ENCODE results near the gene ALDH1A1.

Gene ALDH1A1

DNA sequence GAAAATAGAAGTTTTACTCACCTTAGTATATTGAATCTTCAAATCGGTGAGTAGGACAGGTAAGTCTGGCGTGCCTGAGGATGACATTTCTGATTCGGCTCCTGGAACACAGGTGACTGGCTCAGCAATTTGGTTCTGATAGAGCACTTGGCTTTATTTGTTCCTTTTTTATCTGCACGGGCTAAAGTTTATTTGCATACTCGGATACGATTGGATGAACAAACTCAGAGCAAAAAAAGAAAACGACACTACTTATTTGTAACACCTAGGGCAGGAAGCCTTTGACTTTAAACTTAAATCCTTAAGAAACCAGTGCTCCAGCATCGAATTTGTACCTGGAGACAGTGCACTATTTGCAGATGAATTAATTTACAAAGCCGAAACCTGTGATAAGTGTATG lies at the start of gene ALDH1A1:
Gene ALDH1A1 (minus strand): TSS at position 140 of the 400 bp plus-strand sequence. CDS start 53 bp downstream, at position 87.
- peak; percentile 74 for DNase-seq

DNA sequence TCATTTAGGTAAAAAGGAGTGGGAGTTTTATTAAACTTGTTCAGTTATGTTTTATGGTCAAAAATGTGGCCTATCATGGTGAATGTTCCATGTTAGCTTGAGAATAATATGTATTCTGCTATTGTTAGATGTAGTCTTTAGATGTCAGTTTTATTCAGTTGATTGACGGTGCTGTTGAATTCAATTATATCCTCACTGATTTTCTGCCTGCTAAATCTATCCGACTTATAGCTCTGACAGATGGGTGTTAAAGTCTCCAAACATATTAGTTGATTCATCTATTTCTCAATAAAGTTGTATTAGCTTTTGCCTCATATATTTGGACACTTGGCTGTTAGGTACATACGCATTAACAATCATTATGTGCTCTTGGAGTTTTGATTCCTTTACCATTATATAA lies 49.0 kb upstream of the ALDH1A1 start:
- no peak for DNase-seq

DNA sequence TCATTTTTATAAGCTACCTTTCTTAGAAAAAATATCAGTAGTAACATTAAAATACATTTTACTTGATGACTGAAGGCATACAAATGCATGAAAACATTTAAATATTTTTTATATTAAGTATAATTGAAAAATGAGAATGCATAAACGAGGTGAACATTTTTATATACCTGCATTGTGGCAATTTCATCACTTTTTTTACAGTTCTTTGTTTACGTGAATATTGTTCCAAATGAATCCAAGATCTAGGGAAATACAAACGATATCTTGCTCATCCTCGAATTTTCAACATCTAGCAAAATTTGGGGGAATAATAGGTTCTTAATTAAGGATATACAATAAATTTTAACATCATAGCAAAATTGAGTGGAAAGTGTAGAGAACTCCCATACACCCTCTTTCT lies 45.5 kb upstream of the ALDH1A1 start:
- no peak for DNase-seq

DNA sequence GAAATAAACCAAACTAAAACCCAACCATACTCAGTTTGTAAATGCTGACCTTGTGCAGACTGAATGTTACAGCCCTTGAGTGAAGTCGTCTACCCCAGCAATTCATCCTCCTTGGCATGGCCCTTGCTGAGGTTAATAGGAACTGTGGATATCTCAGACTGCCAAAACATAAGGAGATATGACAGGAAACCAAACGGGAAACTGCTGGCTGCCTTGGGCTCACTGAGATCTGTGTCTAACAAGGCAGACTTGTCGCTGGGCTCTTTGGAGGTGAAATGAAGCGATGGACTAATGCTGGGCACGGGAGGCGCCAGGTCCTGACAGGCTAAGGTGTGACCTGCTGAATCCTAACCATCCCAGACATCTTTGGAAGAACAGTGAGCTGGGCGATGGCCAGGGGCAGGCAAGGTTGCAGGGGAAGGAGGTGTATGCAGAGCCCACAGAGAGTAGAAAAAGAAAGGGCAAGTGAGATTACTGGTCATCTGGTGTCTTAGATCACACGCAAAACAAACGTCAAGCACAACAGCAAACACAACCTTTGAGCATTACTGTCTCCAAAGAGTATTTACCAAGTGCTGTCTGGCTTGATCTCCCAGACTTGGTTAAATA lies 44.6 kb upstream of the ALDH1A1 start:
- DNase-seq: no peak

DNA sequence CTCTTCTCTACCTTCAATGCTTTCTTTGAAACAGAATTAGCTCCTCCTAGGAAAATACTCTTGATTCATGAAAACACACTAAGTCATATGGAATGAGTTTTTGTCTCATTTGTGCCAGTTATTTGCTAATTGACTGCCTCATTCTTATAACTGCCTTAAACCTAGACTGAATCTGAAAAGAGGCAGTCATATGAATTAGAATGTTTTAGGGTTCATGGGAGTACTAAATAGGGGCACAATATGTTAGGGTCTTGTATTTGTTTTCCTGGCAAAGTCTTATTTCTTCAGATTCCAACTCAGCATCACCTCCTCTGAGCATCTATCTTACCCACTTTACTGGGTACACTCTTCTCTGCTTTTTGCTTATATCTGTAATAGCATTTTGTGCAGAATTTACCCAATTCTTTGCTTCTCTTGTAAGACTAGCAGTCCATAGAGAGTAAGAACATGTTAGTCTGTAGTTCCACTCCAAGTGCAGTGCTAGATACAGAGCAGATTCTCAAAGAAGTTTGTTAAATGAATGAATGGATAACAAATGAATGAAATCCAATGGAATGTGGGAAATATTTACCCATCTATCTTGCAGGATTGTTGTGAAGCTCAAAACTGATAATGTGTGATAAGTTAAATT lies 43.9 kb upstream of the ALDH1A1 start:
- no peak for DNase-seq

DNA sequence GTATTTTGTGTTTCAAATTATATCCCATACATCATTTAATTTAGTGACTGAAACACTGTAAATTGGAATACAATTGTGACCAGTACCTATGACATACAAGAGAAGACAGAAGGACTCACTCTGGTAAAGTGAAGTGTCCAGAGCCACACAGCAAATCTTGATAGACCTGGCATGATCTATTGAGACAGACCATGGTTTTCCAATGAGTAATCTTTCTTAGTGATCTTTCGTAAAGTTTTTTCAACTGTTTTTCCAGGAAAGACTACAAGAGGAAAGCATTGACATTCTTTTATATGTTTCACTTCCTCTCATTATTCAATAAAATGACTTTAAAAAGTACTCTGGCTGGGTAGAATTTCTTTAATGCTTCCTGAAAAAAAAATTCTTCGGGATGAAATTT lies 43.3 kb upstream of the ALDH1A1 start:
- DNase-seq: no peak

DNA sequence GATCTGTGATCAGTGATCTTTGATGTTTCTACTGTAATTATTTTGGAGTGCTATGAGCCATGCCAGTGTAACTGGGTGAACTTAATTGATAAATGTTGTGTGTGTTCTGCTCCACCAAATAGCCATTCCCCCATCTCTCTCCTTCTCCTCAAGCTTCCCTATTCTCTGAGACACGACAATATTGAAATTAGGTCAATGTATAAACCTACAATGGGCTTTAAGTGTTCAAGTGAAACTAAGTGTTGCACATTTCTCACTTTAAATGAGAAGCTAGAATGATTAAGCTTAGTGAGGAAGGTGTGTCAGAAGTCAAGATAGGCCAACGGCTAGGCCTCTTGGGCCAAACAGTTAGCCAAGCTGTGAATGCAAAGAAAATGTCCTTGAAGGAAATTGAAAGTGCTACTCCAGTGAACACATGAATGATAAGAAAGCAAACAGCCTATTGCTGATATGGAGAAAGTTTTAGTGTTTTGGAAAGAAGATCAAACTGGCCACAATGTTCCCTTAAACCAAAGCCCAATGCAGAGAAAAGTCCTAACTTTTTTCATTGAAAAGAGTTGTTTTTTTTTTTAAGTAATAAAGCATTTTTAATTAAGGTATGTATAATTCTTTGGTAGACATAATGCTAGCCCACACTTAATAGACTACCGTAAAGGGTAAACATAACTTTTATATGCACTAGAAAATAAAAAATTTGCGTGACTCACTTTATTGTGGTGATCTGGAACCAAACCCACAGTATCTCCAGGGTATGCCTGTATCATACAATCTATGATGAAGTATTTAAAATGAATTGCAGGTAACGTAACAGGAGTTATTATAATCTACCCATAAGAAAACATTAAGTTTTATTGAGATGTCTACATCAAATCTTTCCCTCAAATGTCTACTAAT lies 42.5 kb upstream of the ALDH1A1 start:
- no peak for DNase-seq

DNA sequence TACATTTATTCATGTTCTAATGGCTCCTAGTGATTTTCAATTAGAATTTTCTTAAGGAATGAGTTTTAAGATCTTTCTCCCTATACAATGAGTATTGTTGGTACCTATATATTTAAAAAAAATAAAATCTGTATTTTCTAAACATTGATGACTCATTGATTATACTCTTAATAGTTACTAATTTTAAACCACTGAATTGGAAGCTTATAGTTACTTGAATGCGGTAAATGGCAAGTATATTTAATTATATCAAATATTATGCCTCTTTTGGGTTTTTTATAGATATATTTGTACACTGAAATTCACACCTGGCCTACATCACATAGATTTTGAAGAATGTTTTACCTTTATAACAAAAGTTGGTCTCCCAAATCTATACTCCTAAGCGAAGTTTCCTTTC lies 38.9 kb upstream of the ALDH1A1 start:
- DNase-seq: no peak

DNA sequence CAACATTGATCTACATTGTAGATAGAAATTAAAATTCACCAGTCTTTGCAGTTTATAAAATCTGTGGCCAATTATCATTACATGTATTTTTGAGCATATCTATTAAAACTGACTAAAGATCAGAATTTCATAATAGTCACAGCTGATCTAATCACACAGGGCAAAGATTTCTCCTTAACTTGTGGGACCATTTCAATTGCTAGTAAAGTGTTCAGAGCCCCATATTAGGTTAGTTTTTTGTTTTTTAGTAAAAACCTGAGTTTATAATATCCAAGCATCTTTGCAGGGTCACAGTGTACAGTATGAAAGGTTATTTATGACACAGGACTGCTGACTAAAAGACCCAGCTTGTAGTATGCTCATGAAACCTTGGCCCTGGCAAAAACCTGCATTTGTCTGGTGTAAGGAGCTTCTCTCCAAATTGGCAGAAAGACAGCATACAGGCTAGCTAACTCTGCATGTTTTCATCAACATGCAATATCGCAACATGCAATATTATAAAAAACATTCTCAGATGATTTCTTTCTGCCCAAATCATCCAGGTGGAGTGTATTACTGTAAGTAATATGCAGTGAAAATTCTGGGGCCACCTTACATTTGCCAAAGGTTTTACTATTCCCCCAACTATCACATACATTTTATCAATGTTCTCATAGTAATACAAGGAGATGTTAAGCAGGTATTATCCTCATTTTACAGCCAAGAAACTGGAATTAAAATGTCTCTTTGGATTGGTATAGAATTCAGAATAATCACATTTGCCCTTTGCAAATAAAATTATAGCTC lies 37.7 kb upstream of the ALDH1A1 start:
- DNase-seq: no peak

DNA sequence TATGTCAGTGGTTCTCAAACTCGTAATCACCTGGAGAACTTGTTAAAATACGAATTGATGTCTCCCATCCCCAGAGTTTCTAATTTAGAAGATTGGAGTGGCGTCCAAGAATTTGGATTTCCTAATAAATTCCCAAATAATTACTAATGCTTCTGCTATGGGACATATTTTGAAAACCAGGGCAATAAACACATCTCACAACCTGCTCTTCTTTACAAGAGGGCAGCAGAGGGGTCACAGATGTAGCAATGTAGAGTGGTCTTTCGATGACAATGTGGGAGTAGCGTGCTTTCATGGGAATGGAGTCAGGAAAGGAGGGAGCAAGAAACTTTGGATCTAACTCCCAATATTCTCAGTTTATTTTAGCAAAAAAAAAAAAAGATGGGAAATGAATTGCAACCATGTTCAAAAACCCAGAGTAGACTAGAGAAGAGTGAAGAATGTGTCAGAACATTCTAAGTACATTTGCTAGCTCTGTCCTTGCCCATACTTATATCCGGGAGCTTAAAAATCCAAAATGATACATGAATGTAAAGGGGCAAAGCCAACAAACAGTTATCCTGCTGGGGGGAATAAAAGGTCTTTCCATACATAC lies 33.8 kb upstream of the ALDH1A1 start:
- DNase-seq: no peak

DNA sequence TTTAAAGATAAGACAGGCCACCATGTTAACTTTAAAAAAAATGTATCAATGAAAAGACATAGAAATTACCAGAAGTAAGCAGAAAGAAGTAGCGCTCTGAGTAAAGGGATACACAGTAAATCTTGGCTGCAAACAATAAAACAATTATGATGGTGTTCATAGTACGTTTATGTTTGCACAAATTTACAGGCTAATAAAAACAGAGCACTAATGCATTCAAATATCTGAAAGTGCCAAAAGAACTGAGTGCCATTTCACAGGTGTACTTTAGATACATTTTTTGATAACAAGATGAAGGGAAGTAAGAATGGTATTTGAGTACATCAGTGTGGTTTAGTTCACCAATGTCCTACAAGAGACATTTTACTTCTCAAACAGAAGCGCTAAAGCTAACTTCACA lies 32.9 kb upstream of the ALDH1A1 start:
- DNase-seq: no peak

DNA sequence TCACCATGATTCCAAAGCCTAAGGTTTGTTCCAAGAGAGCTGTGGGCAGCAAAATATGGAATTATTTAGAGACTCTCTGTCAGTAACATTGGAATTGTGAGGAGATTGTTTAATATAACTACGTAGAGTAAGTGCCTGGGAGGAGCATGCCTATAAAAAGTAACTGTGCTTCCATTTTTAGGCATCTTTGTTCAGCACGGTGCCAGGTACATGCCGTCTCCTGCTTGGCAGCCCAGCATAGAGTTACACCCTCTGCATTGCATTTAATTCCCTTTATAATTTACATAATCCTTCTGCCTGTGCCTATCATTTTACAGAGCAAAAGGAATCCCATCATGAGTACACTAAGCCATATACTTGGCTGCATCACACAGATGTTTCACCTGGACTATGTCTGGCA lies 32.1 kb upstream of the ALDH1A1 start:
- no peak for DNase-seq

DNA sequence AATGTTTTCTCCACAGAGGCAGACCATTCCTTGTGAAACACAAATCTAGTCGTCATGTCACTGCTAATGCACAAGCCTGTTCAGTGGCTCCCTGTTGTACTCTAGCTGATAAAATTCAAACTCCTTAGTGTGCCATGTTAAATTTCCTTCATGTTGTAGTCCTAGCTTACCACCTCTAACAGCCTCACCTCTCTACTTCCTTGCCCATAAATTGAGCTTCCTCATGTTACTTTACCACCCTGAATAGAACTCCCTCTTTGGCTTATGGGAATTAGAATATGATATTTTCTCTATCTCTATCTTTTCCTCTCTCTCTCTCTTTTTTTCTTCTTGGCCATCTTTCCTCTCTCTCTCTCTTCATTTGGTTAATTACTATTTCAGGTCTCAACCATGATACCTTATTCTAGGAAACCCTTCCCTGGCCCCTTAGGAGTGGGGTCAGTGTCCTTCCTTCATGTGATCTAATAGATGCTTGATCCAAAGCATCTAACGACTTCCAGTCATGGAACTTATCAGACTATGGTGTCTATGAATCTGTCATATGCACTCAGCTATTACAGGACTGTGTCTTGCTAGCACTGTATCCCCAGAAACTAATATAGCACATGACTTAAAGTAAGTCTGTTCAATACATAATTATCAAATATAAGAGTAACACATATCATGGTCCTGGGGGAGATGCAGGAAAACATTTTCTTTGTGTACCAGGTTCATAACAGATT lies 31.5 kb upstream of the ALDH1A1 start:
- DNase-seq: no peak

DNA sequence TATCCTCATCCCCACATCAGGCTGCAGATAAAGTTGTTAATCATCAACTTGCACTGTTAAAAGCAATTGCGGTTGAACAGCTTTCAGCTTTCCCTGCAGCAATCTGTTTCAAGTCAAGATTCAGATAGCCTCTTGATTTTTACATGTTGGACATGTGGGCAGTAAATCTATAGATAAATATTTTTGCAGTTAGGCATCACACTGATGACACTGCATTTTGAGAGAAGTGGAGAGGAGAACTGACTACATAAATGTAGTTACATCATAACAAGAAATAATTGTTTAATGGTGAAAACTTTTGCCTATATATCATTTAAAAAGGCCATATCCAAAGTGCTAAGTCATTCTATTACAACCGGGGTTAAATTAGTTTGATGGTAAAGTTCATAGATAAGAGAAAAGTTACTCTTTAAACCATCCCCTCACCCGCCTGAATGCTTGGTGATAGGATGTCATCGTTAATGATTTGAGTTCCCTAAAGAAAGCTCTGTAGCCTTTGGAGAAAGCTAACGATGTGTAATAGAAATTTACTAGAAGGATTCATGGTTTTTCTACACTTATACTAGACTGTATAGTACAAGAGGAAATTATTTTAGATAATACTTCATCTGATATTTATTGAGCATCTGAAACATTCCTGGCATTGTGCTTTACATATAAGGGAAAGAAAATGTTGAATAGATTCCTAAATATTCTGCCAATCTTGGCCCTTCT lies 30.8 kb upstream of the ALDH1A1 start:
- no peak for DNase-seq

DNA sequence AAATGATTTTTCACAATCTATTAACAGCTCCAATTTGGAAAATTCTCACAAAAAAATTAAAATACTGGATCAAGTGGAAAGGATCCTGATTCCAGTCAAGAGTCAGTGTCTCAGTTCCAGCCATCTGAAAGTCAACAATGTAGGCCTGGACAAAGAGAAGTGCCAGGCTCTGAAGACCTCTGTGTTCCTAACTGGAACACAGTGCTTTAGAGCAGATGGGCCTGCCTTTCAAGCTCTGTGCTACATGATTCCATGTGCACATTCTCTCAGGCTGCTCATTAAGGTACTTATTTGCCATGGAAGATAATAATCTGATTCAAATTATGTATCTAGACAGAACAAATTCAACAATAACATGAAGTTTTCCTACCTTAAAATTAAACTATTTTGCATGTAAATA lies 30.2 kb upstream of the ALDH1A1 start:
- DNase-seq: no peak

DNA sequence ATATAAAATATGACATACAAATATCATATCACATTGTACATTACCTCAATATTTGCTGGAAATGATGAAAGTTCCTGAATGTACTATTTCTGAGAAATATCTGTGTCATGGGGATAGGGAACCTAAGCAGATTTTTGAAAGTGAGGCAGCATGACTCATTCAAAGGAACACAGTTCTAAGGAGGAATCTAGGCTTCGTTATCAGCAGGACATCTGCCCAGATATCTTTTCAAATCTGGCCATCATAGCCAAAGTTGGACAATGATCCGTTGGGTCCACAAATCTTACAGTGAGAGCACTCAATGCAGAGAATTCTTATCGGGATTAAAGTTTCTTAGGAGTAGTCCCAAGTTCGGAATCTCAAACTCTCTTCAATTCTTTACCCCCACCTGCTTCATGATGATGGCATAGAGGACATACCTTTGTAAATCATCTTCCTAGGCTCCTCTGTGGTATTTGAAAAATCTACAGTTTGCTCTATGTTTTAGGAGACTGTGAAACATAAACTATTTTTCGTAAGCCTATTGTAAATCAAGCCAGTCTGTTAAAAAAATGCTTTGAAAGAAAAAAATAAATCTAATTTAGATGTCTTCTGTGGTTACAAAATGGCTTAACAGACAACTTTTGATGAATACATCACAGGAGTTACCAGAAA lies 29.4 kb upstream of the ALDH1A1 start:
- no peak for DNase-seq

DNA sequence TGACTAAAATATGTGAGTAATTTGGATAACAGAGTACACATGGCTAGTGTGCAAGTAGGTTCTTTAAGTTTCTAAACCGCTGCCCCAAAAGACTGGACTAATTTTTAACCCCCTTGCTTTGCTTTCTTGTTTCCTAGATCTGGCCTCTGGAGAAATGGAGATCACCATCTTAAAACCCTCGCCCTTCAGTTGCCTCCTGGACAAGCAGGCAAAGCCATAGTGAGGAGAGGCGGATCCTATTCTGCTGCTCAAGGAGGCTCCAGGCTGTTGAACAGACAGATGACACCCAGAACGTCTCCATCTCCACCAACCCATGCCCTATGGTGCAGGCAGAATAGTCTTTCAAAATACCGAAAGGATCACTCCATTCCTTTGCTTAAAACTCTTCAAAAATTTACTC lies 28.6 kb upstream of the ALDH1A1 start:
- no peak for DNase-seq

DNA sequence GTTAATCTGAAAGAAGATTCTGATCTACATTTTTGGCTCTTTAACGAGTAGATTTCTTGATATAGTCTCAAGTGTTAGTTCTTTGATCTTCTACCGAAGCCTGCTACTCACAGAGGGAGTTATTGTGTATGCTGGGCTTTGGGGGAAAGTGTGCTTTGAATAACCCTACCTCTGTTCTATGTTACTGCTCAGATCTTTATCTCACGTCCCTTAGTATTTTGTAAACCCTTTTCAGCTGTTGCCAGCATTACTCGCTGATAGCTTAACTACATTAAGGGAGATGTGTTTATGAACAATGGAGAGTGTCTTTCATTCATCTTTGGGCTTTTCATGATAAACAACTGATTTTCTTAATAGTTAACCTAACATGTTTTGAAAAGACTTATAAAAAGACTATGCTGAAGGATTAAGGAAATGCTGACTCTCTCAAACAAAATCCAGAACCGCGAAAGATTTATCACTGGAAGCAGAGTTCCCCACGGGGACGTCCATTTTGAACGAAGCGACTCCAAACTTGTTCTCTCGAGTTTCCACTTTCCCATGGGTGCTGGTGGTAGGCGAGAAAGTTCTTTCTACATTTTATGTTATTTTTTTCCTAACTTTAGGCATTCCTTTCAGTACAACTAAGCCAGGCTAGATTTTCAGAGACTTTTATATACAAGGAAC lies 27.9 kb upstream of the ALDH1A1 start:
- DNase-seq: no peak

DNA sequence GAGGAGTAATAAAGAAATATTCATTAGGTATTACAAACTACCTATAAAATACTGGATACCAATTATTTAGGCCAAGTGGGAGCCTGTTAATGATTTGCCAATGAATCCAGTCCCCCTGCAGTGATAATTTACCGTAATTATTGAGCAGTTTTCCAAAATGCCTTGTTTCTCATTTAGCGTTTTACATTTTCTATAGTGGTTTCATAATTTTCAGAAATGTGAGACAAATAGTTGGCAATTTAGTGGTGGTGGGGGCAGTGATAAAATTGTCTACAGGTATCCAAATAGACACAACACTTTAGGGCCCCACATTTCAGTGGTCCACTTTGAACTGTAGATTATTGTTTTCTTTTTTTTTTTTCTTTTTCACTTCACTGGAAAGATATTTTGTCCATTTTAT lies 27.3 kb upstream of the ALDH1A1 start:
- peak; percentile 20 for DNase-seq

DNA sequence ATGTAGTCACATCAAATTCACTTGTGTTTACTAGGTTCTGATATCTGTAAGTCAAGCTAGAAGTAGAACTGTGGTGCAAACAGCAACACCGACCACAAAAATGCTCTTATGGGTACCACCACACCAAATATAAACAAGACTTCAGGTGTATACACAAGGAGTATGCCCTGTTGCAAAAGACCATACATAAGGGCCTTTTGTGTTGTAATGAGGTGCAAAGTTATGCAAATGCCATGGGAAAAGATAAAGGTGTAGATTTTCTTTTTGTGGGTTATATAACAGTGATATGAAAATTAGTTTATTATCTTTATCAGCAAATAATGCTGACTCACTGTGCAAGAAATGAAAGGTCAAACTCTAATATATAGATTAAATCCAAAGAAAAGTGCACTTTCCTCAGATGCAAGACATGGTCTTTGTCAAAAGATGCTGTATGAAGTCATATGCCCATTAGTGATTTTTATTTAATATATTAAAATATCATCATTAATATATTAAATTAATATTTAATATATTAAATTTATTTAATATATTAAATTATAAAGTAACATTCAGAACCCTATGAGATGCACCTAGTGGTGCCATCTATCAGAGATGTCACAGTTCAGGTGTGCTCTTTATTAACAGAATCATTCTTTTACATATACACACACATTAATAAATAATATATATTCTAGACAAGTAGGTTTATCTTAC lies 26.7 kb upstream of the ALDH1A1 start:
- DNase-seq: no peak
